ENCODE measurements around the gene PCDHB8.
"Not testable (repeated sequence)": the region's sequence is repeated elsewhere in the genome, so short reads cannot be mapped to it uniquely, and the experiment has no call there.

- not testable (repeated sequence) for TF ChIP-seq POLR2A (IDR thresholded peaks at IDR 0.05); CTCF (IDR thresholded peaks at IDR 0.05 in 4 of 5, conservative IDR thresholded peaks at IDR 0.05 in 1 of 5)
Measured at GRCh38 chr5:141216035-141216434, 38.4 kb downstream of the PCDHB8 start.

All from gastrocnemius medialis (tissue), 4 donors.